T-helper 2 cell treated with Interferon-gamma antibody and Interleukin-4, amounts not matched to agents 100 ng/mL and 5 ng/mL, for 36 hours (primary cell): Measurements from ENCODE around the gene RPGRIP1L. TPM values are rescaled to one million over a fixed set of nuclear protein-coding genes. Genes with fewer than 3 reads are reported as not detected.

ENCODE experiments used
- intact Hi-C: fragments of 100-400 bp; cut with micrococcal nuclease; formaldehyde crosslinking; loops from one replicate; pipeline ENCODE4 v1.15.1; 2023
- total RNA-seq: library from RNA; stranded (reverse); gene quantifications from 2 replicates; pipeline ENCODE4 v1.2.3, GENCODE V29; 2022

Gene RPGRIP1L
- total RNA-seq, 1 donor from 2014 or later, result 7.2 TPM

GRCh38 chr16:53559270-53559951 lies 144.2 kb downstream of the RPGRIP1L start:
- intact Hi-C loops, result no loop called here

- intact Hi-C loops, result no loop called here
Observed at GRCh38 chr16:53558710-53559109, 144.9 kb downstream of the RPGRIP1L start.

GRCh38 chr16:53556521-53556920 lies 147.1 kb downstream of the RPGRIP1L start:
- intact Hi-C loops, result no loop called here

- intact Hi-C loops, result loop anchor here (5.0 to 10.0 kb wide), 4 partner anchors 152 to 1377 kb away; partner anchors contain the start of genes FTO, IRX3 and RPGRIP1L
Observed at GRCh38 chr16:53549970-53550690, 153.5 kb downstream of the RPGRIP1L start.

Other genes with a start within 250 kb of the RPGRIP1L start
- 52.7 and 57.0 TPM in 2 replicates for gene AKTIP, start 200.7 kb downstream of the RPGRIP1L start, total RNA-seq
- 65.3 and 66.4 TPM in 2 replicates for gene FTO, start 297 bp upstream of the RPGRIP1L start, total RNA-seq